AG09309 (cell line): ENCODE results near the gene ADARB1.

Experiments
- DNase-seq: peaks from one replicate; pipeline ENCODE4 v3.0.0-alpha.2; 2010; ENCODE audit warnings: low read depth
- H3K4me3 ChIP-seq: 2 replicates; pipeline ENCODE4 v1.5.1; 2011; ENCODE audit warnings: mild to moderate bottlenecking, low read depth, low read length, moderate library complexity; ENCODE audit not compliant: control insufficient read depth
- CTCF ChIP-seq: IDR thresholded peaks from 2 replicates; pipeline ENCODE4 v1.5.1; 2011; ENCODE audit warnings: mild to moderate bottlenecking, low read depth, low read length, inconsistent platforms; ENCODE audit not compliant: insufficient read depth, control insufficient read depth; ENCODE audit errors: missing control alignments

The ADARB1 gene

DNA sequence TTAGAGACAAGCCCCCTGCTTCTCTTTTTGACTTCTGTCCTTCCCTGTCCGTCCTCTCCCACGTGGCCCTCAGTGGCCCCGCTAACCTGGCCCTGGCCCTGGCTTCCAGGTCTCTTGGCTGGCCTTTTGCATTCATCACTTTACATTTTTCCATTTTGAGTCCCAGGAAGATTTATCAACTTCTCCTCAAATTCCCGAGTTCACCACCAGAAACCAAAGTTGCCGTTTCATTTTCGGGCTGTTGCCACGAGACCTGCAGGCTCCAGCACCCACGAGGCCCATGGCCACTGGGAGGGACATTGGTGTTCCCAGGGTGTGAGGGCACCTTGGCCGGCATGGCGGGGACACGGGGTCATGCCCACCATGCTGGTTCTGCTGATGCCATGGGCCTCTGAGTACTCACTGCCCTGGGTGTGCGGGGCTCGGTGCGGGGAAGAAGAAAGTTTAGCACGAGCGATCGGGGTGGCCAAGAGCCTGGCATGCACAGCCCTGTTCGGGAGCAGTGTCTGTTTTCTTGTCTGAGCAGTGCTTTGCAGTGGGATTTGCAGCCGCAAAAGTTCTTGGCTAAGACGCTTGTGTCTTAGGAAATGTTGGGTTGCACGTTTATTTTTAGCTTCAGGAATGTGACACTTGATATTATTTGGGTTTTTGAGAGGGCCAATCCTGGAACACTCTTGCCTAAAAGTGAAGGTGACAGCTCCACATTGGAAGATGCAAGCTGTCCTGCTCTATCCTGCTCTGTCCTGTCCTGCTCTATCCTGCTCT, 40.4 kb upstream of the ADARB1 start:
- peak; percentile 59 for DNase-seq
- no peak for TF ChIP-seq CTCF
- H3K4me3 ChIP-seq = peak overlapping the region; percentile 8; the same call in 1 of the 2 replicates

- no peak for DNase-seq
- TF ChIP-seq CTCF = no peak
- H3K4me3 ChIP-seq = no peak overlapping the region
Observed at GRCh38 chr21:45034556-45035476, 39.6 kb upstream of the ADARB1 start.

- no peak overlapping the region for H3K4me3 ChIP-seq
- TF ChIP-seq CTCF = no peak
- DNase-seq = no peak
Observed at GRCh38 chr21:45035477-45035848, 38.9 kb upstream of the ADARB1 start.

GRCh38 chr21:45036630-45037029, 37.8 kb upstream of the ADARB1 start:
- TF ChIP-seq CTCF = no peak
- no peak for DNase-seq
- no peak overlapping the region for H3K4me3 ChIP-seq

DNA sequence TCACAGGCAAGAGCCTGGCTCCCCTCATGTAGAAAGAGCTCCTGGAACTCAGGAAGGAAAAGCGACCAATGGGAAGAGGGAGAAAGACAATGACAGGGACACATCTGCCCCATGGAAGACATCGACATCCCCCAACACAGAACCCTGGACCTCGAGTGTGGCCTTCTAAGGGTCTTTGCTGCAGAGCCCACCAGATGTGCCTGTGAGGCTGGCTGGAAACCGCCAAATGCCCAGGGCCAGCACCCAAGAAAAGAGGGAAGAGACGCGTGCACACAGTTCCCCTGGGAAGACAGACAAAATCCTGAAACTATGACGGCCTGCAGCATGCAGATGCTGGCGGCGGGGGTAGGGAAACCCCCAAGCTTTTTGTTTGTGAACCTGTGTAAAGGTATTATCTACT, 36.4 kb upstream of the ADARB1 start:
- DNase-seq = no peak
- no peak for TF ChIP-seq CTCF
- no peak overlapping the region for H3K4me3 ChIP-seq

DNA sequence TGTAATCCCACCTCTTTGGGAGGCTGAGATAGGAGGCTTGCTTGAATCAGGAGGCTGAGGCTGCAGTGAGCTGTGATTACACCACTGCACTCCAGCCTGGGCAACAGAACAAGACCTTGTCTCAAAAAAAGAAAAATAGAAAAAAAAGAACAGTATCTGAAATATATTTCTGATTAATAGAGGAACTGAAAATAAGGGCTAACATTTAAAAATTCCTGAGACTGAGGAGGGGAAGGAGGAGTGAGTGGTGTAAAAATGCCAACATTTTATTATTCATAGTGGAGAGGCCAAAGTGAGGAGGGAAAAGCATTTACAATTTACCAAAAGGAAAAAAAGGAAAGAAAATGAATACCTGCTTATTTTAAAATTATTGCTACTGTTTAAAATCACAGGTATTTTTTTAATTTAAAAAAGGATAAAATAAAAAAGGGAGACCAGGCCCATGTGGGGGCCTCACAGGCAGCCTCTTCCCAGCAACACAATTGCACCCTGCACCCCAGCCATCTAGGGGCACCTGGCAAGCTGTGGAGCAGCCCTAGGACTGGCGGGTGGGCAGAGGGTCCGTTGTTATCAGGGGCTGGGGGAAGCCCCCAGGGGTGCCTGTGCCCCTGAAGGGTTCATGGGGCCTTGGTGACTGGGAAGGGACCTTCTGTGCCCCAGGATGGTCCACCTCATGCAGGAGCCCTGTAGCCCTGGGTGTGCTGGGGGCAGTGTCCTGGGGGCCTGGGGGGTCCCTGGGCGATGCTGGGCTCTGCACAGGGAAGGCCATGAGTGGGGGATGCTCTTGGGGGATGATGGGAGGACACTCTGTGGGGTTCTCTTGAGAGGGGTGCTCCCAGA, 34.8 kb upstream of the ADARB1 start:
- no peak for DNase-seq
- no peak for TF ChIP-seq CTCF
- H3K4me3 ChIP-seq = no peak overlapping the region
